NCI-H128 (cell line): Measurements from ENCODE around the gene FUT7.
"Not testable (repeated sequence)": the region's sequence is repeated elsewhere in the genome, so short reads cannot be mapped to it uniquely, and the experiment has no call there.

Source experiments
- DNase-seq: peaks from one replicate; lab custom pipeline; 2025; ENCODE audit not compliant: unreplicated experiment; lab: John Stamatoyannopoulos, UW

The FUT7 gene

GRCh38 chr9:137006116-137007003, 25.5 kb downstream of the FUT7 start:
- no peak for DNase-seq

- DNase-seq = not testable (repeated sequence)
Measured at GRCh38 chr9:137004285-137004684, 27.6 kb downstream of the FUT7 start.

- no peak for DNase-seq
Measured at GRCh38 chr9:137002646-137003041, 29.2 kb downstream of the FUT7 start.

- DNase-seq = no peak
Measured at GRCh38 chr9:137001857-137002645, 29.8 kb downstream of the FUT7 start.

- no peak for DNase-seq
Measured at GRCh38 chr9:137000177-137000930, 31.5 kb downstream of the FUT7 start.

GRCh38 chr9:136997830-136998234, 34.1 kb downstream of the FUT7 start:
- no peak for DNase-seq

GRCh38 chr9:136997371-136997770, 34.5 kb downstream of the FUT7 start:
- no peak for DNase-seq

GRCh38 chr9:136996361-136997292, 35.3 kb downstream of the FUT7 start, which contains the start of gene CLIC3:
Gene CLIC3 (minus strand): TSS chr9:136996568. CDS start chr9:136996543, 25 bp downstream.
- no peak for DNase-seq

GRCh38 chr9:136995772-136996311, 36.0 kb downstream of the FUT7 start:
- no peak for DNase-seq

GRCh38 chr9:136995362-136995761, 36.5 kb downstream of the FUT7 start:
- no peak for DNase-seq

- DNase-seq = no peak
Measured at GRCh38 chr9:136994888-136995230, 37.0 kb downstream of the FUT7 start.

GRCh38 chr9:136994180-136994887, 37.6 kb downstream of the FUT7 start:
- DNase-seq = no peak

- DNase-seq = no peak
Measured at GRCh38 chr9:136992819-136993369, 39.0 kb downstream of the FUT7 start.

- peak; percentile 80 for DNase-seq
Measured at GRCh38 chr9:136991993-136992818, 39.7 kb downstream of the FUT7 start, which contains the start of gene PAXX. Gene PAXX (plus strand): TSS chr9:136992422. CDS start chr9:136992444, 22 bp downstream.

- DNase-seq = no peak
Measured at GRCh38 chr9:136990242-136990911, 41.5 kb downstream of the FUT7 start.

GRCh38 chr9:136988872-136989271, 43.0 kb downstream of the FUT7 start:
- DNase-seq = no peak

GRCh38 chr9:136985853-136986252, 46.0 kb downstream of the FUT7 start:
- no peak for DNase-seq
